ENCODE measurements around the gene ABR. TPM values are rescaled to one million over a fixed set of nuclear protein-coding genes. Genes with fewer than 3 reads are reported as not detected.
"Not testable (repeated sequence)": the region's sequence is repeated elsewhere in the genome, so short reads cannot be mapped to it uniquely, and the experiment has no call there.

The ABR gene
- total RNA-seq, 1 experiment from 2014 or later, result 35.4 TPM

GRCh38 chr17:977166-977565, 202.6 kb downstream of the ABR start:
- Histone ChIP-seq H3K4me2 (ENCODE audit: low read length) (peak overlapping the region; percentile 90), H3K79me2 (ENCODE audit: low read length) (peaks cover 48% of the 10 kb centered on the region), H4K20me1 (ENCODE audit: low read length) (no peaks in the 10 kb centered on the region), H3K9me2 (replicated peaks; ENCODE audit: low read length) (no peaks in the 10 kb centered on the region), H3K9me3 (ENCODE audit: low read length) (no peaks in the 10 kb centered on the region), H3K27ac (ENCODE audit: low read length) (no peak overlapping the region), H3K9ac (ENCODE audit: low read length) (no peak overlapping the region), H3F3A (ENCODE audit: low read length, unreplicated experiment) (no peaks in the 10 kb centered on the region), H3K27me3 (ENCODE audit: low read length) (no peaks in the 10 kb centered on the region), H2AFZ (ENCODE audit: low read length) (no peak overlapping the region), H3K4me1 (ENCODE audit: insufficient read depth, low read length) (peaks cover 26% of the 10 kb centered on the region), H3K36me3 (ENCODE audit: low read depth, low read length) (no peaks in the 10 kb centered on the region), H3K4me3 (ENCODE audit: low read length) (peak overlapping the region; percentile 79)
- BruUV-seq (replicated peaks), result no TSS peak
- no peak for ATAC-seq
- CTCF ChIA-PET, result no interaction called here
- no peak for DNase-seq
- intact Hi-C loops (cut with micrococcal nuclease), result loop anchor here (10.0 kb wide), 1 partner anchor 52 kb away; no protein-coding TSS in a partner anchor
- POLR2A ChIA-PET (ENCODE audit: unreplicated experiment), result no interaction called here
- no peak for TF ChIP-seq EZH2phosphoT487 (IDR thresholded peaks at IDR 0.05; ENCODE audit: borderline replicate concordance, low read length)
- no peak for TF ChIP-seq EZH2 (IDR thresholded peaks at IDR 0.05; ENCODE audit: low read length, unreplicated experiment)
- TF ChIP-seq, protein P1, sequence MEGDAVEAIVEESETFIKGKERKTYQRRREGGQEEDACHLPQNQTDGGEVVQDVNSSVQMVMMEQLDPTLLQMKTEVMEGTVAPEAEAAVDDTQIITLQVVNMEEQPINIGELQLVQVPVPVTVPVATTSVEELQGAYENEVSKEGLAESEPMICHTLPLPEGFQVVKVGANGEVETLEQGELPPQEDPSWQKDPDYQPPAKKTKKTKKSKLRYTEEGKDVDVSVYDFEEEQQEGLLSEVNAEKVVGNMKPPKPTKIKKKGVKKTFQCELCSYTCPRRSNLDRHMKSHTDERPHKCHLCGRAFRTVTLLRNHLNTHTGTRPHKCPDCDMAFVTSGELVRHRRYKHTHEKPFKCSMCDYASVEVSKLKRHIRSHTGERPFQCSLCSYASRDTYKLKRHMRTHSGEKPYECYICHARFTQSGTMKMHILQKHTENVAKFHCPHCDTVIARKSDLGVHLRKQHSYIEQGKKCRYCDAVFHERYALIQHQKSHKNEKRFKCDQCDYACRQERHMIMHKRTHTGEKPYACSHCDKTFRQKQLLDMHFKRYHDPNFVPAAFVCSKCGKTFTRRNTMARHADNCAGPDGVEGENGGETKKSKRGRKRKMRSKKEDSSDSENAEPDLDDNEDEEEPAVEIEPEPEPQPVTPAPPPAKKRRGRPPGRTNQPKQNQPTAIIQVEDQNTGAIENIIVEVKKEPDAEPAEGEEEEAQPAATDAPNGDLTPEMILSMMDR (conservative IDR thresholded peaks at IDR 0.05; ENCODE audit: low read depth, low read length), result no peak

DNA sequence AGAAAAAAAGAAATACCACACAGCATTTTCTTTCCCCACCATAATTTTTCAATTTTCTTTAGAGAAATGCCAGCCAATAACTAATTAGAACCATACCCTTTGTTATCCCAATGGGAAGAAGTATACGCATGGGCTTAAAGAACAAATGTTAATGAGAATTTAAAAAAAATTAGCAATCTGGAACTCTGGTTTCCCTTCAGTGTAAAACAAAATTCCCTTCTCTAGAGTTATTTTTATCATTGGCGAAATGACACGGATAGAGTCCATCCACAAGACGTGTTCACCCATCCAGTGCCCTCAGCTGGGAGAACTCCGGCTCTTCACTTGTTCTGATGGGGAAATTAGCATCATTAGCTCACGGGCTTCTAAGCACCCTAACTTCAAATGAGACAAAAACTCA, 203.5 kb downstream of the ABR start:
- Histone ChIP-seq H3K4me1 (ENCODE audit: insufficient read depth, low read length) (peaks cover 26% of the 10 kb centered on the region), H3K79me2 (ENCODE audit: low read length) (peaks cover 49% of the 10 kb centered on the region), H3K9me2 (replicated peaks; ENCODE audit: low read length) (no peaks in the 10 kb centered on the region), H3K27ac (ENCODE audit: low read length) (no peak overlapping the region), H3K4me2 (ENCODE audit: low read length) (no peak overlapping the region), H3K9me3 (ENCODE audit: low read length) (no peaks in the 10 kb centered on the region), H3K36me3 (ENCODE audit: low read depth, low read length) (no peaks in the 10 kb centered on the region), H3F3A (ENCODE audit: low read length, unreplicated experiment) (no peaks in the 10 kb centered on the region), H4K20me1 (ENCODE audit: low read length) (no peaks in the 10 kb centered on the region), H3K27me3 (ENCODE audit: low read length) (no peaks in the 10 kb centered on the region), H3K4me3 (ENCODE audit: low read length) (no peak overlapping the region), H3K9ac (ENCODE audit: low read length) (no peak overlapping the region), H2AFZ (ENCODE audit: low read length) (no peak overlapping the region)
- intact Hi-C loops (cut with micrococcal nuclease), result loop anchor here (10.0 kb wide), 1 partner anchor 52 kb away; no protein-coding TSS in a partner anchor
- ATAC-seq, result no peak
- TF ChIP-seq EZH2 (IDR thresholded peaks at IDR 0.05; ENCODE audit: low read length, unreplicated experiment) (no peak), EZH2phosphoT487 (IDR thresholded peaks at IDR 0.05; ENCODE audit: borderline replicate concordance, low read length) (no peak)
- TF ChIP-seq, protein P1 (conservative IDR thresholded peaks at IDR 0.05; ENCODE audit: low read depth, low read length), result no peak
- ChIA-PET CTCF (no interaction called here), POLR2A (ENCODE audit: unreplicated experiment) (no interaction called here)
- BruUV-seq (replicated peaks), result no TSS peak
- DNase-seq, result no peak

DNA sequence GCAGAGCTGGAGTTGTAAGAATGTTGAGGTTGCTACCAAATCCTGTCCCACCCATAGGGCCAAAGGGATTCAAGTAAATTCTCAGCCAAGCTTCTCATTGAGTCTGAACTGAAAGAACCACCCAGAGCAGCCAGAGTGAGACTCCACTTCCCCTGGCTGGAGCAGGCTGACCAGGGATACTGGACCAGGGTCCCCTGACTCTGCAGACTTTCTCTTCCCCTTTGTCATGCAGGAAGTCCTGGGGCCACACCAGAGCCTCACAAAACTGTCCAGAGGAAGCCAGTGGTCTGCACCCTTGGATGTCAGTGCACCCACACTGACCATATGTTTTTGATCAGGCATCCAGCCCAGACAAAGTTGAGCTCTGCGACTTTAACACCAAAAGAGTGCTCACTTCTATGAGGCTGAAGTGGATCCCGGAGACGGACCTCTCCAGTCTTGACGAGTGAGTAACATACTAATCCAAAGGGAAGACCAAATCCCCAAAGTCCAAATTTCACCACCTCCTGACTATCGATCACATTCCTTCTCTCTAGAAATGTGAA, 204.3 kb downstream of the ABR start:
- BruUV-seq (replicated peaks), result no TSS peak

DNA sequence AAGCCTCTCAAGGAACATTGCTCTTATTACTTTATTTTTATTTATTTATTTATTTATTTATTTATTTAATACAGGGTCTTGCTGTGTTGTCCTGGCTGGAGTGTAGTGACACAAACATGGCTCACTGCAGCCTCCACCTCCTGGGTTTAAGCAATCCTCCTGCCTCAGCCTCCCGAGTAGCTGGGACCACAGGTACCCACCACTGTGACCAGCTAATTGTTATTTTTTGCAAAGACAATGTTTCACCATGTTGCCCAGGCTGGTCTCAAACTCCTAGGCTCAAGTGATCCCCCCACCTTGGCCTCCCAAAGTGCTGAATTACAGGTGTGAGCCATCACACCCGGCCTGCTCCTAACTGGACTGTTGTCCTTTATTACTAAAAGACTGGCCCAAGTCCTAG, 205.0 kb downstream of the ABR start:
- peaks cover 53% of the 10 kb centered on the region for H3K79me2 ChIP-seq (ENCODE audit: low read length)
- CTCF ChIA-PET; H4K20me1 ChIP-seq (ENCODE audit: low read length); H3F3A ChIP-seq (ENCODE audit: low read length, unreplicated experiment); ATAC-seq; H2AFZ ChIP-seq (ENCODE audit: low read length); H3K27ac ChIP-seq (ENCODE audit: low read length); H3K4me2 ChIP-seq (ENCODE audit: low read length); BruUV-seq (replicated peaks); H3K36me3 ChIP-seq (ENCODE audit: low read depth, low read length); H3K9me3 ChIP-seq (ENCODE audit: low read length); H3K9ac ChIP-seq (ENCODE audit: low read length); H3K9me2 ChIP-seq (replicated peaks; ENCODE audit: low read length); H3K27me3 ChIP-seq (ENCODE audit: low read length); H3K4me3 ChIP-seq (ENCODE audit: low read length); POLR2A ChIA-PET (ENCODE audit: unreplicated experiment); DNase-seq: not testable (repeated sequence)
- intact Hi-C loops (cut with micrococcal nuclease), result loop anchor here (10.0 kb wide), 1 partner anchor 50 kb away; no protein-coding TSS in a partner anchor
- H3K4me1 ChIP-seq (ENCODE audit: insufficient read depth, low read length), result peaks cover 26% of the 10 kb centered on the region

More for the DNA sequence above, 204.3 kb downstream of the ABR start:
- DNase-seq (no peak), ATAC-seq (no peak)
- Histone ChIP-seq H3K4me2 (ENCODE audit: low read length) (no peak overlapping the region), H3K27ac (ENCODE audit: low read length) (no peak overlapping the region), H3K79me2 (ENCODE audit: low read length) (peaks cover 52% of the 10 kb centered on the region), H3K4me3 (ENCODE audit: low read length) (no peak overlapping the region), H3K9ac (ENCODE audit: low read length) (no peak overlapping the region), H4K20me1 (ENCODE audit: low read length) (no peaks in the 10 kb centered on the region), H3F3A (ENCODE audit: low read length, unreplicated experiment) (no peaks in the 10 kb centered on the region), H3K36me3 (ENCODE audit: low read depth, low read length) (no peaks in the 10 kb centered on the region), H3K9me2 (replicated peaks; ENCODE audit: low read length) (no peaks in the 10 kb centered on the region), H3K9me3 (ENCODE audit: low read length) (no peaks in the 10 kb centered on the region), H2AFZ (ENCODE audit: low read length) (no peak overlapping the region), H3K27me3 (ENCODE audit: low read length) (no peaks in the 10 kb centered on the region), H3K4me1 (ENCODE audit: insufficient read depth, low read length) (peaks cover 26% of the 10 kb centered on the region)
- intact Hi-C loops (cut with micrococcal nuclease), result loop anchor here (10.0 kb wide), 1 partner anchor 51 kb away; no protein-coding TSS in a partner anchor
- ChIA-PET CTCF (no interaction called here), POLR2A (ENCODE audit: unreplicated experiment) (no interaction called here)
- TF ChIP-seq, protein P1 (conservative IDR thresholded peaks at IDR 0.05; ENCODE audit: low read depth, low read length), result no peak
- no peak for TF ChIP-seq EZH2phosphoT487 (IDR thresholded peaks at IDR 0.05; ENCODE audit: borderline replicate concordance, low read length)
